ENCODE measurements around the gene EFNA5. TPM values are rescaled to one million over a fixed set of nuclear protein-coding genes. Genes with fewer than 3 reads are reported as not detected.
"Not testable (repeated sequence)": the region's sequence is repeated elsewhere in the genome, so short reads cannot be mapped to it uniquely, and the experiment has no call there.

Gene EFNA5
- total RNA-seq, 1 donor from 2014 or later, result 57.5 TPM

DNA sequence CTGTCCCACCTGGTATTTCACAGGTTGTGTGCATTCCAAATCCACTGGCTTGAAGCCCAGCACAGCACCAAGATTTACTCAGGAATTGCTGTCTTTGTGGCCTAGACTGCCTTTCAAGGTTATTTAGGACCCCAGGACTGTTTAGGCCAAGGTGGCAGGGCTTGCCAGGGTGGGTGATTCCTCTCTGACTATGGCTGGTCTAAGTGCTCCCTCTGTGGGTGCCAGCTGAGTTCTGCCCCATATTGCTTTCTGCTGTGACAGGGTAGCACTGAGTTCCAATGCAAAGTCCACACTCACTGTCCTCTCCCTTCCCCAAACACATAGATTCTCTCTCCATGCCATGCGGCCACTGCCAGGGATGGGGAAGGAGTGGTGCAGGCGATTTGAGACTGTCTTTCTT lies 318.2 kb downstream of the EFNA5 start:
- Mint-ChIP-seq H3K4me1 (peaks cover 2% of the 10 kb centered on the region), H3K36me3 (peaks cover 3% of the 10 kb centered on the region), H3K4me3 (no peak overlapping the region), H3K9me3 (peaks cover 32% of the 10 kb centered on the region), H3K27me3 (ENCODE audit: low read depth) (no peaks in the 10 kb centered on the region), H3K27ac (no peak overlapping the region)
- TF ChIP-seq CTCF (IDR thresholded peaks at IDR 0.05; ENCODE audit: unreplicated experiment), result no peak
- DNase-seq (ENCODE audit: low spot score in 2 of 2, unreplicated experiment in 2 of 2), result no peak

- not testable (repeated sequence) for H3K27me3 Mint-ChIP-seq (ENCODE audit: low read depth); H3K4me3 Mint-ChIP-seq; DNase-seq (ENCODE audit: low spot score in 2 of 2, unreplicated experiment in 2 of 2); H3K27ac Mint-ChIP-seq
- H3K36me3 Mint-ChIP-seq, result peaks cover 27% of the 10 kb centered on the region
- peaks cover 51% of the 10 kb centered on the region for H3K9me3 Mint-ChIP-seq
- H3K4me1 Mint-ChIP-seq, result peaks cover 17% of the 10 kb centered on the region
These were observed 324.2 kb downstream of the EFNA5 start for GRCh38 chr5:107346580-107346979.

DNA sequence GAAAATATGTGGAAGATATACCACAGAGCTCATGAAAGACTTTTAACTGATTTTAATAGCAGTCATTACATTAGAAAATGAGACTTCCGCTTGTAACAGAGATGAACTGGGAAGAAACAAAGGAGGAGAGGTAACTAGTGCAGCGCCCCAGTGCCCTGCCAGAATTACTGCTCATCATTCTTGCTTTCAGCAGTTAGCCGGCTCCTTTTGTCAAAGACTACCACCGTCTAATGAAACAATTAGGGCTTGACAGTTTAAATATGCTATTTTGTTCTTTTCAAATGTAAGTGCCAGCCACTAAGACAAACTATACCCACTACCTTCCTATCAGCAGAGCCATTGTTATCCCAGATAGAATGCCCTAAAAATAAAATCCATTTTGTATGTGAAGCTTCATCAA lies 328.4 kb downstream of the EFNA5 start:
- peaks cover 29% of the 10 kb centered on the region for H3K9me3 Mint-ChIP-seq
- DNase-seq (ENCODE audit: low spot score in 2 of 2, unreplicated experiment in 2 of 2), result no peak
- TF ChIP-seq CTCF (IDR thresholded peaks at IDR 0.05; ENCODE audit: unreplicated experiment), result no peak
- H3K27me3 Mint-ChIP-seq (ENCODE audit: low read depth), result no peaks in the 10 kb centered on the region
- H3K36me3 Mint-ChIP-seq, result peaks cover 25% of the 10 kb centered on the region
- peak overlapping the region; percentile 69 for H3K27ac Mint-ChIP-seq
- no peak overlapping the region for H3K4me3 Mint-ChIP-seq
- peaks cover 41% of the 10 kb centered on the region for H3K4me1 Mint-ChIP-seq

GRCh38 chr5:107341376-107342084 lies 329.2 kb downstream of the EFNA5 start:
- Mint-ChIP-seq H3K9me3 (peaks cover 23% of the 10 kb centered on the region), H3K4me3 (no peak overlapping the region), H3K36me3 (peaks cover 22% of the 10 kb centered on the region), H3K27me3 (ENCODE audit: low read depth) (no peaks in the 10 kb centered on the region), H3K27ac (peak overlapping the region; percentile 89), H3K4me1 (peaks cover 46% of the 10 kb centered on the region)
- no peak for TF ChIP-seq CTCF (IDR thresholded peaks at IDR 0.05; ENCODE audit: unreplicated experiment)
- DNase-seq (ENCODE audit: low spot score in 2 of 2, unreplicated experiment in 2 of 2), result peak in 1 of 2 experiments; percentile 55

DNA sequence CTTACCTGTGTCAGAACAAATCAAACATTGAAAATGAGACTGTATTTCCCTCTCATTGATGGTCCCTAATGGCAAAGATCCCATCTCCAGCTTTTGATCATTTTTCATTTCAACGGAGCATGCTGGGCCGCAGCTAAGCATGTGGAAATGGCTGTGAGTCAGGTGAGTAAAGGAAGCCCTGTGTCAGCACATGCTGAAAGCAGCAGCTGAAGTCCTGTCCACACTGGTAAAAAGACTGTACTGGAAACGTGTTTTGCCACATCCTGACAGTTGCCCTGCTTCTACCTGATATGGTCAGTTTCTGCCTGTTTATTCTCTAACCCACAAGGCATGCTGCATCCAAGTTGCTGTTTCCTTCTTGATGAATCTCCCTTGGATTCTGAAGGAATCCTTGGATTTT lies 330.1 kb downstream of the EFNA5 start:
- H3K27ac Mint-ChIP-seq, result peak overlapping the region; percentile 89
- TF ChIP-seq CTCF (IDR thresholded peaks at IDR 0.05; ENCODE audit: unreplicated experiment), result no peak
- H3K4me1 Mint-ChIP-seq, result peaks cover 51% of the 10 kb centered on the region
- no peaks in the 10 kb centered on the region for H3K27me3 Mint-ChIP-seq (ENCODE audit: low read depth)
- no peak overlapping the region for H3K4me3 Mint-ChIP-seq
- no peak for DNase-seq (ENCODE audit: low spot score in 2 of 2, unreplicated experiment in 2 of 2)
- peaks cover 15% of the 10 kb centered on the region for H3K36me3 Mint-ChIP-seq
- peaks cover 17% of the 10 kb centered on the region for H3K9me3 Mint-ChIP-seq

DNA sequence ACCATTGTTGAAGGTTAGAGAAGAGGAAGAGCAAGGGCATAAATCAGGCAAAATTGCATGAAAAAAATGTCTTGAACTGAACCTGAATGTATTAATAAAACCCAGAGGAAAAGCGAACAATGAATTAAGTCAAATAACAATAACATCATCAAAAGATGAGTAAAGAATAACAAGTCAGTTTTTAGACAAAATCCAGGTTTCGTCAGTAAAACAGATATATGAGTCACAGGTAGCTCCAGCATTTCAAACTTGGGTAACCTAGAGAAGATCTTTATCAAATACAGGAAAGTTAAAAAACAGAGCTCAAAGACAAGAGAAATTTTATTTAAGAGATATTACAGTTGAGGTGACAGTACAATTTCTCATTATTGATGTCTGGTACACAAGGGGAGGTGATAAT lies 332.4 kb downstream of the EFNA5 start:
- no peak for DNase-seq (ENCODE audit: low spot score in 2 of 2, unreplicated experiment in 2 of 2)
- Mint-ChIP-seq H3K9me3 (no peaks in the 10 kb centered on the region), H3K36me3 (no peaks in the 10 kb centered on the region), H3K4me1 (peaks cover 51% of the 10 kb centered on the region), H3K27ac (no peak overlapping the region), H3K27me3 (ENCODE audit: low read depth) (no peaks in the 10 kb centered on the region), H3K4me3 (no peak overlapping the region)
- no peak for TF ChIP-seq CTCF (IDR thresholded peaks at IDR 0.05; ENCODE audit: unreplicated experiment)

Measured in mesothelial cell of epicardium (in vitro differentiated cells).